Kidney glomerular epithelial cell (primary cell): ENCODE data around the gene SUN1.
"Not testable (repeated sequence)": the region's sequence is repeated elsewhere in the genome, so short reads cannot be mapped to it uniquely, and the experiment has no call there.

Experiments
- DNase-seq: peaks from one replicate; lab custom pipeline; 2025; lab: John Stamatoyannopoulos, UW

SUN1 gene

GRCh38 chr7:855686-856369 lies 23.6 kb downstream of the SUN1 start:
- DNase-seq: no peak

GRCh38 chr7:856444-857095 lies 24.3 kb downstream of the SUN1 start:
- DNase-seq: no peak

- DNase-seq: no peak
Observed at GRCh38 chr7:857661-858060, 25.4 kb downstream of the SUN1 start.

GRCh38 chr7:859359-860030 lies 27.2 kb downstream of the SUN1 start:
- DNase-seq: no peak

GRCh38 chr7:860149-860548 lies 27.9 kb downstream of the SUN1 start:
- no peak for DNase-seq

GRCh38 chr7:861222-861621 lies 28.9 kb downstream of the SUN1 start:
- DNase-seq: no peak

GRCh38 chr7:862157-862556 lies 29.9 kb downstream of the SUN1 start:
- DNase-seq: no peak

- no peak for DNase-seq
Observed at GRCh38 chr7:863106-863505, 30.8 kb downstream of the SUN1 start.

- DNase-seq: no peak
Observed at GRCh38 chr7:865921-866320, 33.6 kb downstream of the SUN1 start.

GRCh38 chr7:867001-867405 lies 34.7 kb downstream of the SUN1 start:
- no peak for DNase-seq

- DNase-seq: no peak
Observed at GRCh38 chr7:867406-868188, 35.3 kb downstream of the SUN1 start.

- no peak for DNase-seq
Observed at GRCh38 chr7:868189-868486, 35.9 kb downstream of the SUN1 start.

- DNase-seq: no peak
Observed at GRCh38 chr7:869348-869747, 37.1 kb downstream of the SUN1 start.

- no peak for DNase-seq
Observed at GRCh38 chr7:871900-872537, 39.7 kb downstream of the SUN1 start.

- DNase-seq: not testable (repeated sequence)
Observed at GRCh38 chr7:872685-873084, 40.4 kb downstream of the SUN1 start.

GRCh38 chr7:873367-874002 lies 41.2 kb downstream of the SUN1 start:
- peak; percentile 73 for DNase-seq

- no peak for DNase-seq
Observed at GRCh38 chr7:874031-874749, 41.9 kb downstream of the SUN1 start.

GRCh38 chr7:875051-875450 lies 42.8 kb downstream of the SUN1 start:
- DNase-seq: no peak

GRCh38 chr7:875476-876076 lies 43.3 kb downstream of the SUN1 start:
- DNase-seq: no peak

- DNase-seq: peak; percentile 58
Observed at GRCh38 chr7:876077-876971, 44.0 kb downstream of the SUN1 start, which contains the start of gene GET4. Gene GET4 (plus strand): TSS chr7:876554. CDS start chr7:876646, 92 bp downstream.
